PC-9 (cell line): ENCODE results near the gene VAMP4. TPM values are rescaled to one million over a fixed set of nuclear protein-coding genes. Genes with fewer than 3 reads are reported as not detected.

Experiments used
- BruUV-seq: library from RNA; stranded (reverse); fragments of 400-500 nt; replicated peaks from 2 replicates; lab custom pipeline; 2021; lab: Mats Ljungman, UMichigan
- CTCF ChIA-PET: fragments of 300-600 bp; sonication (Branson Sonifier 250); formaldehyde crosslinking; loops from one replicate; lab custom pipeline; 2022; ENCODE audit warnings: antibody characterized with exemption; lab: Charles Lee
- POLR2A ChIA-PET: fragments of 300-600 bp; sonication (Branson Sonifier 250); formaldehyde crosslinking; loops from one replicate; lab custom pipeline; 2022; ENCODE audit warnings: antibody characterized with exemption; ENCODE audit not compliant: unreplicated experiment; lab: Charles Lee
- DNase-seq, 2 experiments: peaks; one replicate each; pipeline versions ENCODE4 v3.0.0 to v3.0.0-alpha.2; 2015 to 2022; ENCODE audit warnings: mixed read lengths in 1 of 2
- H2AFZ ChIP-seq: fragments of 200-600 bp; sonication (generic); 2 replicates; pipeline ENCODE4 v1.8.1; 2017; ENCODE audit warnings: antibody characterized with exemption
- H3F3A ChIP-seq: fragments of 200-600 bp; sonication (generic); 2 replicates; pipeline ENCODE4 v1.8.1; 2017; ENCODE audit warnings: antibody characterized with exemption, mild to moderate bottlenecking, low read depth; ENCODE audit not compliant: insufficient read depth
- H3K27ac ChIP-seq: fragments of 200-600 bp; sonication (generic); 2 replicates; pipeline ENCODE4 v1.6.1; 2016; ENCODE audit warnings: mixed run types
- H3K27me3 ChIP-seq: fragments of 200-600 bp; sonication (generic); 2 replicates; pipeline ENCODE4 v1.6.1; 2016; ENCODE audit warnings: low read depth, mixed run types; ENCODE audit not compliant: insufficient read depth
- H3K36me3 ChIP-seq: fragments of 200-600 bp; sonication (generic); 2 replicates; pipeline ENCODE4 v1.6.1; 2016; ENCODE audit warnings: low read depth, mixed run types
- H3K4me1 ChIP-seq: fragments of 200-600 bp; sonication (generic); replicated peaks from 2 replicates; pipeline ENCODE4 v1.6.1; 2016; ENCODE audit warnings: mixed run types; ENCODE audit not compliant: insufficient read depth
- H3K4me2 ChIP-seq: fragments of 200-600 bp; sonication (generic); 2 replicates; pipeline ENCODE4 v1.6.1; 2017; ENCODE audit warnings: mixed run types
- H3K4me3 ChIP-seq: fragments of 200-600 bp; sonication (generic); 2 replicates; pipeline ENCODE4 v1.6.1; 2016; ENCODE audit warnings: mixed run types
- H3K79me2 ChIP-seq: fragments of 200-600 bp; sonication (generic); 2 replicates; pipeline ENCODE4 v1.6.1; 2017; ENCODE audit warnings: low read depth, mixed run types
- H3K9me2 ChIP-seq: fragments of 200-600 bp; sonication (generic); 2 replicates; pipeline ENCODE4 v1.8.1; 2017; ENCODE audit warnings: mild to moderate bottlenecking; ENCODE audit not compliant: insufficient read depth
- H3K9me3 ChIP-seq: fragments of 200-600 bp; sonication (generic); 2 replicates; pipeline ENCODE4 v1.8.1; 2016; ENCODE audit warnings: low read depth; ENCODE audit not compliant: insufficient read depth
- H4K20me1 ChIP-seq: fragments of 200-600 bp; sonication (generic); 2 replicates; pipeline ENCODE4 v1.8.1; 2017; ENCODE audit not compliant: insufficient read depth
- CTCF ChIP-seq: fragments of 200-600 bp; sonication (generic); conservative IDR thresholded peaks from 2 replicates; pipeline ENCODE4 v1.6.1; 2017; ENCODE audit warnings: mixed run types, antibody characterized with exemption, mild to moderate bottlenecking, moderate library complexity
- EZH2 ChIP-seq: fragments of 200-600 bp; sonication (generic); IDR thresholded peaks from 2 replicates; pipeline ENCODE4 v1.8.0; 2017; ENCODE audit warnings: antibody characterized with exemption, low read depth
- intact Hi-C: fragments of 100-400 bp; cut with micrococcal nuclease; formaldehyde crosslinking; loops from one replicate; pipeline ENCODE4 v1.10.0; 2022; ENCODE audit not compliant: unreplicated experiment
- total RNA-seq: library from RNA; stranded (reverse); gene quantifications from 2 replicates; pipeline ENCODE4 v1.2.3, GENCODE V29; 2021

The VAMP4 gene
- total RNA-seq, 1 experiment from 2014 or later: 9.8 TPM

DNA sequence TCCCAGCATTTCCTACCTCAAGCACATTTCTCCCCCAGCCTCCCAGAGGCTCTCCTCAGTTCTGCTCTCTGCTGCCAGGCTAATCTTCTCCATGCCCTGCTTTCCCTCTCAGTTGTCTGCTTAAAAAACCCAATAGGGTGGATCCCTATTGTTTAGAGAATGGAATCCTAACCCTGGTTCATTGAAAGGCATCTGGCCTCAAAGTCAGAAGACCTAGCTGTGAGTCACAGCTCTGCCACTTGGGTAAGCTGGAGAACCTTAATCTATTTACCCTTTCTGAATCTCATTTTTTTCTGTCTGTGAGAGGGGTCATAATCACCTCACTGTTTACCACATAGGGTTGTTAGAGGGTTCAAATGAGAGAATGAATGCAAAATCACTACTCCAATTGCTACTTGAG is 76.9 kb downstream of the VAMP4 start:
- POLR2A ChIA-PET: no interaction called here
- H3K4me1 ChIP-seq: peaks cover 6% of the 10 kb centered on the region; the same call in 1 of the 2 replicates
- DNase-seq: no peak
- H3K4me3 ChIP-seq: no peak overlapping the region
- BruUV-seq: no TSS peak
- no peak overlapping the region for H2AFZ ChIP-seq
- H3K27ac ChIP-seq: no peak overlapping the region
- intact Hi-C loops: no loop called here
- H3K9me3 ChIP-seq: no peaks in the 10 kb centered on the region
- CTCF ChIA-PET: no interaction called here
- H3K36me3 ChIP-seq: no peaks in the 10 kb centered on the region
- H3K27me3 ChIP-seq: no peaks in the 10 kb centered on the region
- no peak overlapping the region for H3K4me2 ChIP-seq
- H3F3A ChIP-seq: no peaks in the 10 kb centered on the region
- no peaks in the 10 kb centered on the region for H4K20me1 ChIP-seq
- TF ChIP-seq EZH2 (no peak), CTCF (no peak)
- no peaks in the 10 kb centered on the region for H3K79me2 ChIP-seq
- H3K9me2 ChIP-seq: no peaks in the 10 kb centered on the region

DNA sequence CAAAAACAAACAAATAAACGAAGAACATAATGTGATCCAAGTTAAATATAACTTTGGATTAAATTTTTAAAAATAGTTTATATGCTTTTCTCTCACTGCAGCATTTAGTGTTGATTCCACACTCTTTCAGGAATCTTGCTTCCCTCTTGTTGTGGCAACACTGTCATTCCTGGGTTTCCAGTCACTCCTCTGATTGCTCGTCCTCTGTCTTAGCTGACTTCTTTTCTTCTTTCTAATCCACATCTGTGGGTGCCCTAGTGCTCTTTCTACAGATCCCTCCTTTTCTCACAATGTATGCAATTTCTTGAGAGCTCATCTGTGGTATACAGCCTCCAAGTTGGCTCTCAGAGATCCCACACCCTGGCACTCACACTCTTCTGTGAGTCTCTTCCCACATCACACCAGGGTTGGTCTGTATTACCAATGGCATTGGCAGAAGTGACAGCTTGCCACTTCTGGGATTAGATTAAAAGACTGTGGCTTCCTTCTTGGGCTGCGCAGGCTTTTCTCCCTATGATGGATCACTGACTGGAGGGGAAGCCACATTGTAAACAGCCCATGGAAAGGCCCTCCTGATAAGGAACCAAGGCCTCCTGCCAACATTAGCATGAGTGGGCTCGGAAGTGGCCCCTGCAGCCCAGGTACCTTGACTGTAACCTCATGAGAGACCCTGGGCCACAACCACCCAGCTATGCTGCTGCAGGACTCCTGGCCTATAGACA is 77.8 kb downstream of the VAMP4 start:
- BruUV-seq: no TSS peak
- Histone ChIP-seq H3K36me3 (no peaks in the 10 kb centered on the region), H3F3A (no peaks in the 10 kb centered on the region), H2AFZ (no peak overlapping the region), H3K27me3 (no peaks in the 10 kb centered on the region), H3K9me3 (no peaks in the 10 kb centered on the region), H3K9me2 (no peaks in the 10 kb centered on the region), H3K4me1 (peaks cover 6% of the 10 kb centered on the region; the same call in 1 of the 2 replicates), H3K4me2 (no peak overlapping the region), H3K27ac (no peak overlapping the region), H4K20me1 (no peaks in the 10 kb centered on the region), H3K79me2 (no peaks in the 10 kb centered on the region), H3K4me3 (no peak overlapping the region)
- intact Hi-C loops: no loop called here
- POLR2A ChIA-PET: no interaction called here
- CTCF ChIA-PET: no interaction called here
- no peak for TF ChIP-seq EZH2
- no peak for TF ChIP-seq CTCF
- DNase-seq: no peak

- no peaks in the 10 kb centered on the region for H3F3A ChIP-seq
- intact Hi-C loops: no loop called here
- no TSS peak for BruUV-seq
- ChIA-PET POLR2A (no interaction called here), CTCF (no interaction called here)
- no peaks in the 10 kb centered on the region for H3K27me3 ChIP-seq
- no peak for DNase-seq
- no peaks in the 10 kb centered on the region for H3K9me3 ChIP-seq
- peaks cover 6% of the 10 kb centered on the region; the same call in 1 of the 2 replicates for H3K4me1 ChIP-seq
- TF ChIP-seq CTCF (no peak), EZH2 (no peak)
- H3K4me2 ChIP-seq: no peak overlapping the region
- no peak overlapping the region for H2AFZ ChIP-seq
- no peak overlapping the region for H3K4me3 ChIP-seq
- H4K20me1 ChIP-seq: no peaks in the 10 kb centered on the region
- H3K36me3 ChIP-seq: no peaks in the 10 kb centered on the region
- H3K27ac ChIP-seq: no peak overlapping the region
- no peaks in the 10 kb centered on the region for H3K79me2 ChIP-seq
- H3K9me2 ChIP-seq: no peaks in the 10 kb centered on the region
Measured at GRCh38 chr1:171663036-171663853, 78.6 kb downstream of the VAMP4 start.
